MCF 10A (cell line): Measurements from ENCODE around the gene COX6A2. TPM values are rescaled to one million over a fixed set of nuclear protein-coding genes. Genes with fewer than 3 reads are reported as not detected.

Experiments
- BruUV-seq: library from RNA; stranded (reverse); fragments of 400-500 nt; replicated peaks from 2 replicates; lab custom pipeline; 2021; lab: Mats Ljungman, UMichigan
- CTCF ChIA-PET: fragments of 300-600 bp; sonication (Branson Sonifier 250); formaldehyde crosslinking; extraction: SDS; loops from one replicate; lab custom pipeline; 2021; ENCODE audit warnings: antibody characterized with exemption, inconsistent platforms; lab: Yijun Ruan, JAX
- POLR2A ChIA-PET: fragments of 300-600, 350-650 bp; sonication (Branson Sonifier 250); formaldehyde crosslinking; extraction: SDS; loops from one replicate; lab custom pipeline; 2020; ENCODE audit warnings: antibody characterized with exemption, inconsistent platforms; lab: Yijun Ruan, JAX
- DNase-seq: peaks from one replicate; pipeline ENCODE4 v3.0.0-alpha.2; 2018; ENCODE audit not compliant: unreplicated experiment
- H3K27ac Mint-ChIP-seq: one replicate; pipeline ENCODE4 v1.8.0; 2022; ENCODE audit warnings: mild to moderate bottlenecking, low read depth, mixed read lengths; ENCODE audit not compliant: unreplicated experiment
- H3K27me3 Mint-ChIP-seq: one replicate; pipeline ENCODE4 v1.8.0; 2022; ENCODE audit warnings: mixed read lengths; ENCODE audit not compliant: insufficient read depth, unreplicated experiment
- H3K36me3 Mint-ChIP-seq: one replicate; pipeline ENCODE4 v1.8.0; 2022; ENCODE audit warnings: mild to moderate bottlenecking, moderate library complexity, mixed read lengths; ENCODE audit not compliant: insufficient read depth, unreplicated experiment
- H3K4me1 Mint-ChIP-seq: one replicate; pipeline ENCODE4 v1.8.0; 2022; ENCODE audit warnings: mixed read lengths; ENCODE audit not compliant: insufficient read depth, unreplicated experiment
- H3K4me3 Mint-ChIP-seq: one replicate; pipeline ENCODE4 v1.8.0; 2022; ENCODE audit warnings: mild to moderate bottlenecking, moderate library complexity, mixed read lengths; ENCODE audit not compliant: unreplicated experiment
- H3K9me3 Mint-ChIP-seq: one replicate; pipeline ENCODE4 v1.8.0; 2022; ENCODE audit warnings: mixed read lengths; ENCODE audit not compliant: unreplicated experiment
- CTCF ChIP-seq: fragments of 200-600 bp; IDR thresholded peaks from one replicate; pipeline ENCODE4 v1.8.0; 2022; ENCODE audit warnings: antibody characterized with exemption, mild to moderate bottlenecking; ENCODE audit not compliant: unreplicated experiment
- intact Hi-C: fragments of 100-400 bp; cut with micrococcal nuclease; formaldehyde crosslinking; loops from 2 replicates; pipeline ENCODE4 v1.14.1; 2022
- total RNA-seq: library from RNA; stranded (reverse); gene quantifications from 2 replicates; pipeline ENCODE4 v1.2.3, GENCODE V29; 2022

COX6A2 gene
- total RNA-seq, 1 experiment from 2014 or later = not detected

DNA sequence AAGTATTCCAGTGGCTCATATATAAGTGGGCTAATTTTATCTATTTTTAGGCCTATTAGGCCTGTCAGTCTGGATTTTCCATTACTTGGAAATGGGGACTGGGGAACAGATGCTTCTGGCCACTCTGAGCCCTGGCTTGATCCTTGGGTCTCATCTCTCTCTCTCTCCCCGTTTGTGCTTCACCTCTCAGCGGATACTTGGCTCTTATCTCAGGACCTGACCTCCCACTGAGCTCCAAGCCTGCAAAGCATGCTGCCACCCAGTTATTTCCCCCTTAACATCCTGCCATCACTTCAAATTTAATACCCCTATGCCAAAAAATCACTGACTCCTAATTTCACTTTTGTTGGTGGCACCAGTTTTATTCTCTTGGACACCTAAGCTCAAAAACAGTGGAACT is 10.3 kb upstream of the COX6A2 start:
- Mint-ChIP-seq H3K27me3 (no peaks in the 10 kb centered on the region), H3K4me1 (peaks cover 6% of the 10 kb centered on the region), H3K36me3 (peaks cover 5% of the 10 kb centered on the region), H3K27ac (no peak overlapping the region), H3K4me3 (no peak overlapping the region), H3K9me3 (no peaks in the 10 kb centered on the region)
- POLR2A ChIA-PET = interaction anchor here (1.0 kb wide), 1 partner anchor 15 kb away, joined by 3 read pairs; no protein-coding TSS in a partner anchor
- intact Hi-C loops = no loop called here
- BruUV-seq = no TSS peak
- no peak for TF ChIP-seq CTCF
- CTCF ChIA-PET = no interaction called here
- no peak for DNase-seq

- CTCF ChIA-PET = interaction anchor here (0.6 to 1.1 kb wide), 5 partner anchors 7 to 483 kb away, joined by 3 to 4 read pairs (median 3); no protein-coding TSS in a partner anchor
- Mint-ChIP-seq H3K27ac (no peak overlapping the region), H3K4me1 (no peaks in the 10 kb centered on the region), H3K27me3 (no peaks in the 10 kb centered on the region), H3K9me3 (no peaks in the 10 kb centered on the region), H3K36me3 (no peaks in the 10 kb centered on the region), H3K4me3 (no peak overlapping the region)
- no peak for DNase-seq
- intact Hi-C loops = no loop called here
- POLR2A ChIA-PET = no interaction called here
- no TSS peak for BruUV-seq
- TF ChIP-seq CTCF = no peak
Observed at GRCh38 chr16:31436221-31437045, 8.3 kb upstream of the COX6A2 start.

- no peak for DNase-seq
- CTCF ChIA-PET = interaction anchor here (0.7 to 1.1 kb wide), 3 partner anchors 53 to 482 kb away, joined by 3 to 4 read pairs (median 4); no protein-coding TSS in a partner anchor
Observed at GRCh38 chr16:31435341-31436220, 7.4 kb upstream of the COX6A2 start.

More at GRCh38 chr16:31435341-31436220, 7.4 kb upstream of the COX6A2 start:
- POLR2A ChIA-PET = no interaction called here
- no peaks in the 10 kb centered on the region for H3K27me3 Mint-ChIP-seq
- no peaks in the 10 kb centered on the region for H3K9me3 Mint-ChIP-seq
- H3K4me3 Mint-ChIP-seq = no peak overlapping the region
- no peaks in the 10 kb centered on the region for H3K36me3 Mint-ChIP-seq
- no TSS peak for BruUV-seq
- no peak overlapping the region for H3K27ac Mint-ChIP-seq
- intact Hi-C loops = no loop called here
- no peak for TF ChIP-seq CTCF
- no peaks in the 10 kb centered on the region for H3K4me1 Mint-ChIP-seq
